Esophagus squamous epithelium (tissue), 5 donors: ENCODE data around the gene HMX3. TPM values are rescaled to one million over a fixed set of nuclear protein-coding genes. Genes with fewer than 3 reads are reported as not detected.

Source experiments
- DNase-seq: peaks from one replicate; lab custom pipeline; 2025; lab: John Stamatoyannopoulos, UW
- H3K27ac ChIP-seq, 4 donors: fragments of 200-600 bp; sonication (generic); one replicate each; pipeline ENCODE4 v1.5.1; 2016 to 2019; ENCODE audit warnings: mild to moderate bottlenecking in 1 of 4
- H3K27me3 ChIP-seq, 4 donors: fragments of 200-600 bp; sonication (generic); 1 replicate in 3 of 4; 2 replicates in 1 of 4; pipeline versions ENCODE4 v1.5.1 to v1.6.0; 2017 to 2021; ENCODE audit warnings: antibody characterized with exemption in 1 of 4
- H3K36me3 ChIP-seq, 3 donors: fragments of 200-600 bp; sonication (generic); one replicate each; pipeline ENCODE4 v1.5.1; 2016 to 2019
- H3K4me1 ChIP-seq, 3 donors: fragments of 200-600 bp; sonication (generic); one replicate each; pipeline ENCODE4 v1.5.1; 2017 to 2019
- H3K4me3 ChIP-seq, 4 donors: fragments of 200-600 bp; sonication (generic); 1 replicate in 3 of 4; 2 replicates in 1 of 4; pipeline ENCODE4 v1.5.1; 2016 to 2019; ENCODE audit warnings: mild to moderate bottlenecking in 2 of 4, moderate library complexity in 1 of 4
- H3K9me3 ChIP-seq, 3 donors: fragments of 200-600 bp; sonication (generic); one replicate each; pipeline ENCODE4 v1.5.1; 2016 to 2019
- CTCF ChIP-seq, 6 experiments: fragments of 450-650 bp in 4 of 6; fragments of 200-600 bp in 2 of 6; sonication (generic) in 2 of 6; IDR thresholded peaks; one replicate each; pipeline ENCODE4 v1.5.1; 2016 to 2019; ENCODE audit warnings: antibody characterized with exemption in 6 of 6, mild to moderate bottlenecking in 4 of 6, moderate library complexity in 4 of 6
- POLR2A ChIP-seq, 4 donors: fragments of 450-650 bp; IDR thresholded peaks; one replicate each; pipeline ENCODE4 v1.6.1; 2017; ENCODE audit warnings: antibody characterized with exemption in 4 of 4, mild to moderate bottlenecking in 4 of 4, moderate library complexity in 3 of 4
- WGBS, 2 donors: methylation state at CpG; one replicate each; pipeline ENCODE4 v1.1.5; 2018; 5-methylcytosine and 5-hydroxymethylcytosine counted together
- intact Hi-C: fragments of 100-400 bp; cut with DNase I; formaldehyde crosslinking; loops from one replicate; pipeline ENCODE4 v1.15.0; 2022
- total RNA-seq, 4 donors: library from RNA; depleted of rRNA; stranded (reverse); fragments of >200 nt; gene quantifications; one replicate each; pipeline ENCODE4 v1.1.0, GENCODE V29; 2016
- donor health status: DM: yes; HTN: yes; CAD: no.

HMX3 gene
- total RNA-seq, 4 donors from 2014 or later: not detected

GRCh38 chr10:123150271-123150985 is 14.7 kb downstream of the HMX3 start:
- WGBS, 2 donors: 17 to 22% methylated on average over 19 to 22 of the region's 34 CpGs
- Histone ChIP-seq H3K27ac (no peak overlapping the region), H3K36me3 (no peaks in the 10 kb centered on the region), H3K4me3 (peak overlapping the region; percentile 19 to 64 (median 38)), H3K9me3 (no peaks in the 10 kb centered on the region), H3K4me1 (peaks cover 38 to 68% (median 49%) of the 10 kb centered on the region in 3 donors), H3K27me3 (peaks cover 33 to 84% (median 47%) of the 10 kb centered on the region in 4 donors)
- DNase-seq: no peak
- intact Hi-C loops: no loop called here
- TF ChIP-seq CTCF (IDR thresholded peaks at IDR 0.05): no peak
- TF ChIP-seq POLR2A (IDR thresholded peaks at IDR 0.05): no peak

GRCh38 chr10:123150986-123151736 is 15.4 kb downstream of the HMX3 start:
- 5 to 6% methylated on average over 13 to 15 of the region's 56 CpGs for WGBS, 2 donors
- intact Hi-C loops: no loop called here
- H3K4me1 ChIP-seq: peaks cover 41 to 68% (median 50%) of the 10 kb centered on the region in 3 donors

GRCh38 chr10:123151737-123152135 is 16.0 kb downstream of the HMX3 start:
- H3K9me3 ChIP-seq: no peaks in the 10 kb centered on the region
- no peak overlapping the region for H3K27ac ChIP-seq
- peaks cover 41 to 68% (median 46%) of the 10 kb centered on the region in 3 donors for H3K4me1 ChIP-seq
- TF ChIP-seq CTCF (IDR thresholded peaks at IDR 0.05): no peak
- no peak for TF ChIP-seq POLR2A (IDR thresholded peaks at IDR 0.05)
- peaks cover 20 to 70% (median 37%) of the 10 kb centered on the region in 4 donors for H3K27me3 ChIP-seq
- peaks cover 0 to 12% (median 0%) of the 10 kb centered on the region in 3 donors for H3K36me3 ChIP-seq
- no peak for DNase-seq
- 24 to 29% methylated on average over 7 of the region's 7 CpGs for WGBS, 2 donors
- no peak overlapping the region for H3K4me3 ChIP-seq
- intact Hi-C loops: no loop called here

More at GRCh38 chr10:123150986-123151736, 15.4 kb downstream of the HMX3 start:
- no peak overlapping the region for H3K27ac ChIP-seq
- DNase-seq: no peak
- peak overlapping the region in 3 of 4 donors; percentile 5 to 51 (median 34) for H3K4me3 ChIP-seq
- TF ChIP-seq CTCF (IDR thresholded peaks at IDR 0.05) (no peak), POLR2A (IDR thresholded peaks at IDR 0.05) (no peak)
- H3K27me3 ChIP-seq: peaks cover 26 to 76% (median 40%) of the 10 kb centered on the region in 4 donors
- peaks cover 0 to 6% (median 0%) of the 10 kb centered on the region in 3 donors for H3K36me3 ChIP-seq
- no peaks in the 10 kb centered on the region for H3K9me3 ChIP-seq

- TF ChIP-seq POLR2A (IDR thresholded peaks at IDR 0.05): no peak
- no peak for TF ChIP-seq CTCF (IDR thresholded peaks at IDR 0.05)
- intact Hi-C loops: no loop called here
- Histone ChIP-seq H3K9me3 (no peaks in the 10 kb centered on the region), H3K27me3 (peaks cover 4 to 52% (median 19%) of the 10 kb centered on the region in 4 donors), H3K4me1 (peaks cover 30 to 69% (median 34%) of the 10 kb centered on the region in 3 donors), H3K27ac (no peak overlapping the region), H3K36me3 (peaks cover 0 to 29% (median 0%) of the 10 kb centered on the region in 3 donors), H3K4me3 (peak overlapping the region in 2 of 4 donors; percentile 93 to 94)
- DNase-seq: no peak
- 32 to 41% methylated on average over 9 of the region's 9 CpGs for WGBS, 2 donors
These were observed 17.8 kb downstream of the HMX3 start for GRCh38 chr10:123153486-123154091.
